SKM-1 (cell line): ENCODE results near the gene ALG10B.

Source experiments
- DNase-seq: peaks from one replicate; lab custom pipeline; 2025; ENCODE audit not compliant: unreplicated experiment; lab: John Stamatoyannopoulos, UW

Gene ALG10B

GRCh38 chr12:38374751-38375150 lies 58.2 kb downstream of the ALG10B start:
- no peak for DNase-seq
